HG03135 (cell line): ENCODE data around the gene ZBTB24.

ENCODE experiments used
- ATAC-seq: cut with Tn5 transposase; IDR thresholded peaks from one replicate; pipeline ENCODE4 v1.9.1; 2021; ENCODE audit warnings: mild to moderate bottlenecking, moderate library complexity; ENCODE audit not compliant: unreplicated experiment

Gene ZBTB24

GRCh38 chr6:109434456-109434855 lies 48.6 kb downstream of the ZBTB24 start:
- no peak for ATAC-seq

GRCh38 chr6:109429496-109429895 lies 53.5 kb downstream of the ZBTB24 start:
- no peak for ATAC-seq

- no peak for ATAC-seq
These were observed 54.0 kb downstream of the ZBTB24 start for GRCh38 chr6:109428889-109429477.

- ATAC-seq, result no peak
These were observed 58.1 kb downstream of the ZBTB24 start for GRCh38 chr6:109424946-109425345.

GRCh38 chr6:109421184-109421583 lies 61.8 kb downstream of the ZBTB24 start:
- no peak for ATAC-seq

GRCh38 chr6:109420751-109421150 lies 62.3 kb downstream of the ZBTB24 start:
- ATAC-seq, result no peak

- no peak for ATAC-seq
These were observed 65.4 kb downstream of the ZBTB24 start for GRCh38 chr6:109417646-109418045.
